Measurements from ENCODE around the gene RPAP3.

Gene RPAP3

DNA sequence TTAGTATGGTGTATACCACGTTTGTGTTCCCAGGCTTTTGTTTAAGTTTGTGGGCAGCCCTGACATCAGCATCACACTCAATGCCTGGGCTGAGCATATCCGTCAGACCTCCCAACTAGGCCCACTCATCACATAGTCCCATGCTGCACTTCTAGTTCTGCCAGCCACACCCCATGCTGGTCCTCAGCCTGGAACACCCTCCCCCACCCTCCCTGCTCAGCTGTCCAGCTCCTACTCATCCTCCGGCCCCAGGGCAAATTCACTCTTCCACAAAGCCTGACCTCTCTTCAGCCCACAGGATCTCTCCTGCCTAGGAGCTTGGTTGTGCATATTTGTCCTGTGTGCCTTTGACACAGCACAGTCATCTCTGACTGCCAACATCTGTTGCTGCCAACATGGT is 23.4 kb upstream of the RPAP3 start:
- H3K79me2 ChIP-seq (ENCODE audit: insufficient read depth, low read length), result no peaks in the 10 kb centered on the region
- no peaks in the 10 kb centered on the region for H3K36me3 ChIP-seq (ENCODE audit: low read length)
- no peak for TF ChIP-seq EZH2phosphoT487 (conservative IDR thresholded peaks at IDR 0.05; ENCODE audit: low read length)
- TF ChIP-seq, protein P1, sequence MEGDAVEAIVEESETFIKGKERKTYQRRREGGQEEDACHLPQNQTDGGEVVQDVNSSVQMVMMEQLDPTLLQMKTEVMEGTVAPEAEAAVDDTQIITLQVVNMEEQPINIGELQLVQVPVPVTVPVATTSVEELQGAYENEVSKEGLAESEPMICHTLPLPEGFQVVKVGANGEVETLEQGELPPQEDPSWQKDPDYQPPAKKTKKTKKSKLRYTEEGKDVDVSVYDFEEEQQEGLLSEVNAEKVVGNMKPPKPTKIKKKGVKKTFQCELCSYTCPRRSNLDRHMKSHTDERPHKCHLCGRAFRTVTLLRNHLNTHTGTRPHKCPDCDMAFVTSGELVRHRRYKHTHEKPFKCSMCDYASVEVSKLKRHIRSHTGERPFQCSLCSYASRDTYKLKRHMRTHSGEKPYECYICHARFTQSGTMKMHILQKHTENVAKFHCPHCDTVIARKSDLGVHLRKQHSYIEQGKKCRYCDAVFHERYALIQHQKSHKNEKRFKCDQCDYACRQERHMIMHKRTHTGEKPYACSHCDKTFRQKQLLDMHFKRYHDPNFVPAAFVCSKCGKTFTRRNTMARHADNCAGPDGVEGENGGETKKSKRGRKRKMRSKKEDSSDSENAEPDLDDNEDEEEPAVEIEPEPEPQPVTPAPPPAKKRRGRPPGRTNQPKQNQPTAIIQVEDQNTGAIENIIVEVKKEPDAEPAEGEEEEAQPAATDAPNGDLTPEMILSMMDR (IDR thresholded peaks at IDR 0.05; ENCODE audit: insufficient read depth, low read length, poor library complexity, severe bottlenecking), result no peak
- no peaks in the 10 kb centered on the region for H3K9me3 ChIP-seq (ENCODE audit: insufficient read depth, low read length)
- H3K9ac ChIP-seq (ENCODE audit: low read length), result no peak overlapping the region
- H3K9me2 ChIP-seq (replicated peaks; ENCODE audit: insufficient read depth, low read length), result no peaks in the 10 kb centered on the region
- H3K4me2 ChIP-seq (ENCODE audit: low read depth, low read length, poor library complexity, severe bottlenecking), result no peak overlapping the region
- no peaks in the 10 kb centered on the region for H3K27me3 ChIP-seq (ENCODE audit: low read length)
- H3K27ac ChIP-seq (ENCODE audit: low read depth, low read length), result no peak overlapping the region
- H4K20me1 ChIP-seq (ENCODE audit: low read depth, low read length), result no peaks in the 10 kb centered on the region
- H3K4me3 ChIP-seq (ENCODE audit: insufficient read depth, low read length, poor library complexity, severe bottlenecking), result no peak overlapping the region
- H3F3A ChIP-seq (ENCODE audit: insufficient read depth), result no peaks in the 10 kb centered on the region
- H2AFZ ChIP-seq (ENCODE audit: low read depth, low read length, severe bottlenecking), result no peak overlapping the region

DNA sequence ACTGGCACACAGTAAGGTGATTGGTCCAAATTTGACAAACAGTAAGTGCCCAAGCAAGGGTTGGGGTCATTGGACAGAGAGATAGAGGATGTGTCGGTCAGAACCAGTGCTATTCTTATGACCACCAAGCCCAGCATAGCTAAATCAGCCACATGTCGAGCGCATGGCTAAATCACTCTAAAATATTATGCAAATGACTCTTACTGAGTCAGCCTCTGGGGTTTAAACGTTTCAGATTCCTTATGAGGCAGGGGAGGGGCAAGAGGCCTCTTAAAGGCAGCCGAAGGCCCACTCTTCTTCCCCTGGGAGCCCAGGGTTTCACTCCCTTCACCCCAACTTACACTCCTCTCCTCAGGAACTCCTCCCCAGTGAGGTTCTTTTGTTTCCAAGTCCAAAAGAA is 20.1 kb upstream of the RPAP3 start:
- Histone ChIP-seq H3K27me3 (ENCODE audit: low read length) (no peaks in the 10 kb centered on the region), H3K4me3 (ENCODE audit: insufficient read depth, low read length, poor library complexity, severe bottlenecking) (no peak overlapping the region), H3K9me3 (ENCODE audit: insufficient read depth, low read length) (no peaks in the 10 kb centered on the region), H3K9me2 (replicated peaks; ENCODE audit: insufficient read depth, low read length) (no peaks in the 10 kb centered on the region), H3K79me2 (ENCODE audit: insufficient read depth, low read length) (no peaks in the 10 kb centered on the region), H4K20me1 (ENCODE audit: low read depth, low read length) (no peaks in the 10 kb centered on the region), H3K36me3 (ENCODE audit: low read length) (no peaks in the 10 kb centered on the region), H2AFZ (ENCODE audit: low read depth, low read length, severe bottlenecking) (no peak overlapping the region), H3F3A (ENCODE audit: insufficient read depth) (no peaks in the 10 kb centered on the region), H3K27ac (ENCODE audit: low read depth, low read length) (no peak overlapping the region), H3K9ac (ENCODE audit: low read length) (no peak overlapping the region), H3K4me2 (ENCODE audit: low read depth, low read length, poor library complexity, severe bottlenecking) (no peak overlapping the region)
- TF ChIP-seq, protein P1 (IDR thresholded peaks at IDR 0.05; ENCODE audit: insufficient read depth, low read length, poor library complexity, severe bottlenecking), result no peak
- TF ChIP-seq EZH2phosphoT487 (conservative IDR thresholded peaks at IDR 0.05; ENCODE audit: low read length), result no peak

DNA sequence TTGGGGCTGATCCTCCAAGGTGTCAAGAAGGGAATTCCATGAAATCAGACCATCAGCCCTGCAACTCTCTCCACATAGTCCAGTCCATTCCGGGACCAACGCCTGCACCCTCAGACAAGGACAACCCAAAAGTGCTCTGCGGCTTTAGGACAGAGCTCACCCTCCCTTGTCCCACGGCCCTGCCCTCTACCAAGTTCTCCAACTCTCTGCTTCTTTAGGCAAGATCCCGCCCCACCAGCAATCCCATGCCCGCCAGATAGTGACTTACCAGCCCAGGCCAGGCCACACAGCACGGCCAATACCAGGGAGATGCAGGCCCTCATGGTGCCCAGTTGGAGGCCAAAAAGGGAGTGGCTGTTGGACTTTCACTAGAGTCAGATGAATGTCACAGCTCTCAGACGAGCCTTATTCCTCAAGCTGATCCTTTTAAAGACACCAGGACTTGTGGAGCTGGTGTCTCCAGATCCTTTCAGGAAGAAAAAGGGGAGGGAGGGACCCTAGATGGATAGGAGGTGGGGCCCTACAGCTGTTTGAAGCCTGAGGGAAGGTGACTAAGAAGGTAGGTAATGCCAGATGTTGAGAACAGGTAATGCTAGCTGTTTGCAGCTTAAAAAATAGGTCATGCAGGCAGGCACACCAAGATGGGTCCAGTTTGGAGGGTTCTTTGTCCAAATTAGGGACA is 19.4 kb upstream of the RPAP3 start, which contains the start of gene ENDOU:
Gene ENDOU, minus strand, starts transcription at position 400 of the 682 bp plus-strand sequence. Its CDS starts 77 bp downstream, at position 323.
- no peaks in the 10 kb centered on the region for H4K20me1 ChIP-seq (ENCODE audit: low read depth, low read length)
- no peaks in the 10 kb centered on the region for H3K36me3 ChIP-seq (ENCODE audit: low read length)
- H2AFZ ChIP-seq (ENCODE audit: low read depth, low read length, severe bottlenecking), result no peak within 1 kb of the TSS
- TF ChIP-seq EZH2phosphoT487 (conservative IDR thresholded peaks at IDR 0.05; ENCODE audit: low read length), result no peak
- H3K9ac ChIP-seq (ENCODE audit: low read length), result no peak within 1 kb of the TSS
- no peaks in the 10 kb centered on the region for H3K27me3 ChIP-seq (ENCODE audit: low read length)
- H3F3A ChIP-seq (ENCODE audit: insufficient read depth), result no peaks in the 10 kb centered on the region
- H3K79me2 ChIP-seq (ENCODE audit: insufficient read depth, low read length), result no peaks in the 10 kb centered on the region
- no peak within 1 kb of the TSS for H3K27ac ChIP-seq (ENCODE audit: low read depth, low read length)
- H3K4me3 ChIP-seq (ENCODE audit: insufficient read depth, low read length, poor library complexity, severe bottlenecking), result no peak within 1 kb of the TSS
- no peaks in the 10 kb centered on the region for H3K9me3 ChIP-seq (ENCODE audit: insufficient read depth, low read length)
- H3K4me2 ChIP-seq (ENCODE audit: low read depth, low read length, poor library complexity, severe bottlenecking), result no peak within 1 kb of the TSS
- no peaks in the 10 kb centered on the region for H3K9me2 ChIP-seq (replicated peaks; ENCODE audit: insufficient read depth, low read length)

DNA sequence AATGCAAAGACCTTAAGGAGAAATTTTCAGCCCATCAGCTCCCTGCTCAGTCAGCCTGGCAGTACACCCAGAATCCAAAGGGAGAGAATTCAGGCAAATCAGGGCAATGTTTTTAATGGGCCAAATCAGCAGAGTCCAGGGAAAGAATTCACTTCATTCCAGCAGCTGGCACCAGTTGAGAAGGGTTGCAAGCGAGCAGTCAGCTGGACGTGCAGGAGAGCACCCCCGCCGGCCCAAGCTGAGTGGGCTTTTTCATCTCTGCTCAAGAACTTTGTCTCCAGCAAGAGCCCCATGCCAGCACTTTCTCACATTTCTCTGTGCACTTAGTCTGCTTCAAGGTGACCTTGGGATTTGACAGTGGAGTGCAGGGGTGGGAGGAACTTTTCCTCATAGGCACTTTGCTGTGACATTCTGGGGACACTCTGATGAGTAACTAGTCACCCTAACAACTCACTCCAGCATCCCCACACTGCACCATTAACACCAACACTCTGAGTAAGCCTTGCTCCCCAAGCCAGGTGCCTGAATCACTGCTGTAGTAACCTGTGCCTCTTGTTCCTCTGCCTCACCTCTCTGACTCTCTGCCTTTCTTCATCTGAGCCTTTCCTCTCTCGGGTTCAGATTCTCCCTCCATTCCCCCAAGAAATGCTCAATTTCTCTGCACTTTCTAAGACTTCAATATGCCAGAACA is 17.3 kb upstream of the RPAP3 start:
- no peaks in the 10 kb centered on the region for H3K36me3 ChIP-seq (ENCODE audit: low read length)
- H3K9ac ChIP-seq (ENCODE audit: low read length), result no peak overlapping the region
- H3F3A ChIP-seq (ENCODE audit: insufficient read depth), result no peaks in the 10 kb centered on the region
- no peak overlapping the region for H3K4me3 ChIP-seq (ENCODE audit: insufficient read depth, low read length, poor library complexity, severe bottlenecking)
- H3K4me2 ChIP-seq (ENCODE audit: low read depth, low read length, poor library complexity, severe bottlenecking), result no peak overlapping the region
- TF ChIP-seq, protein P1 (IDR thresholded peaks at IDR 0.05; ENCODE audit: insufficient read depth, low read length, poor library complexity, severe bottlenecking), result no peak
- no peak for TF ChIP-seq EZH2phosphoT487 (conservative IDR thresholded peaks at IDR 0.05; ENCODE audit: low read length)
- H3K27ac ChIP-seq (ENCODE audit: low read depth, low read length), result no peak overlapping the region
- no peaks in the 10 kb centered on the region for H4K20me1 ChIP-seq (ENCODE audit: low read depth, low read length)
- H3K27me3 ChIP-seq (ENCODE audit: low read length), result no peaks in the 10 kb centered on the region
- no peaks in the 10 kb centered on the region for H3K9me3 ChIP-seq (ENCODE audit: insufficient read depth, low read length)
- no peak overlapping the region for H2AFZ ChIP-seq (ENCODE audit: low read depth, low read length, severe bottlenecking)
- no peaks in the 10 kb centered on the region for H3K79me2 ChIP-seq (ENCODE audit: insufficient read depth, low read length)
- H3K9me2 ChIP-seq (replicated peaks; ENCODE audit: insufficient read depth, low read length), result no peaks in the 10 kb centered on the region
